PC-3 (cell line): ENCODE measurements around the gene RHBDD2. TPM values are rescaled to one million over a fixed set of nuclear protein-coding genes. Genes with fewer than 3 reads are reported as not detected.
"Not testable (repeated sequence)": the region's sequence is repeated elsewhere in the genome, so short reads cannot be mapped to it uniquely, and the experiment has no call there.

ENCODE experiments used
- ATAC-seq: fragments of 200-7000 bp; cut with Tn5 transposase; 2 replicates; pipeline ENCODE4 v1.9.1; 2020; ENCODE audit warnings: mild to moderate bottlenecking, moderate library complexity
- BruUV-seq: library from RNA; stranded (reverse); fragments of 400-500 nt; replicated peaks from 2 replicates; lab custom pipeline; 2021; lab: Mats Ljungman, UMichigan
- CTCF ChIA-PET: fragments of 300-600 bp; sonication (Branson Sonifier 250); formaldehyde crosslinking; loops from one replicate; lab custom pipeline; 2022; ENCODE audit warnings: antibody characterized with exemption; lab: Charles Lee
- POLR2A ChIA-PET: fragments of 300-600 bp; sonication (Branson Sonifier 250); formaldehyde crosslinking; loops from one replicate; lab custom pipeline; 2022; ENCODE audit warnings: antibody characterized with exemption; ENCODE audit not compliant: unreplicated experiment; lab: Charles Lee
- DNase-seq: peaks from one replicate; pipeline ENCODE4 v3.0.0-alpha.2; 2015
- H2AFZ ChIP-seq: fragments of 300-600 bp; sonication (generic); 2 replicates; pipeline ENCODE4 v1.6.0; 2016; ENCODE audit warnings: antibody characterized with exemption, low read length
- H3F3A ChIP-seq: fragments of 300-600 bp; sonication (generic); one replicate; pipeline ENCODE4 v1.6.0; 2017; ENCODE audit warnings: antibody characterized with exemption, low read length, control low read depth, mild to moderate bottlenecking; ENCODE audit not compliant: unreplicated experiment
- H3K27ac ChIP-seq: fragments of 300-600 bp; sonication (generic); 2 replicates; pipeline ENCODE4 v1.5.1; 2016; ENCODE audit warnings: mild to moderate bottlenecking, low read length
- H3K27me3 ChIP-seq: fragments of 300-600 bp; sonication (generic); 2 replicates; pipeline ENCODE4 v1.6.1; 2016; ENCODE audit warnings: low read length, mixed read lengths
- H3K36me3 ChIP-seq: fragments of 300-600 bp; sonication (generic); 2 replicates; pipeline ENCODE4 v1.6.1; 2016; ENCODE audit warnings: low read depth, mixed run types, low read length, mixed read lengths
- H3K4me1 ChIP-seq: fragments of 300-600 bp; sonication (generic); 2 replicates; pipeline ENCODE4 v1.5.1; 2016; ENCODE audit warnings: low read length; ENCODE audit not compliant: insufficient read depth
- H3K4me2 ChIP-seq: fragments of 300-600 bp; sonication (generic); 2 replicates; pipeline ENCODE4 v1.6.0; 2016; ENCODE audit warnings: low read length
- H3K4me3 ChIP-seq: fragments of 300-600 bp; sonication (generic); 2 replicates; pipeline ENCODE4 v1.5.1; 2016; ENCODE audit warnings: mild to moderate bottlenecking, low read length, mixed read lengths
- H3K79me2 ChIP-seq: fragments of 300-600 bp; sonication (generic); 2 replicates; pipeline ENCODE4 v1.6.1; 2017; ENCODE audit warnings: low read length, mixed read lengths
- H3K9ac ChIP-seq: fragments of 300-600 bp; sonication (generic); 2 replicates; pipeline ENCODE4 v1.6.0; 2016; ENCODE audit warnings: mild to moderate bottlenecking, low read length
- H3K9me2 ChIP-seq: fragments of 300-600 bp; sonication (generic); replicated peaks from 2 replicates; pipeline ENCODE4 v1.6.1; 2016; ENCODE audit warnings: mixed run types, low read length, mixed read lengths
- H3K9me3 ChIP-seq: fragments of 300-600 bp; sonication (generic); 2 replicates; pipeline ENCODE4 v1.6.1; 2016; ENCODE audit warnings: low read length, mixed read lengths
- H4K20me1 ChIP-seq: fragments of 300-600 bp; sonication (generic); 2 replicates; pipeline ENCODE4 v1.6.1; 2016; ENCODE audit warnings: low read length, mixed read lengths
- CTCF ChIP-seq: fragments of 300-600 bp; sonication (generic); conservative IDR thresholded peaks from 2 replicates; pipeline ENCODE4 v1.5.1; 2017; ENCODE audit warnings: antibody characterized with exemption, low read depth, mild to moderate bottlenecking, low read length
- EZH2 ChIP-seq: fragments of 300-600 bp; sonication (generic); IDR thresholded peaks from one replicate; pipeline ENCODE4 v1.6.1; 2017; ENCODE audit warnings: antibody characterized with exemption, mild to moderate bottlenecking, low read length; ENCODE audit not compliant: unreplicated experiment
- EZH2phosphoT487 ChIP-seq: fragments of 300-600 bp; sonication (generic); IDR thresholded peaks from 2 replicates; pipeline ENCODE4 v1.6.1; 2018; ENCODE audit warnings: mild to moderate bottlenecking, antibody characterized with exemption, low read length, borderline replicate concordance
- intact Hi-C: fragments of 100-400 bp; cut with micrococcal nuclease; formaldehyde crosslinking; loops from 2 replicates; pipeline ENCODE4 v1.9.0; 2023
- total RNA-seq: library from RNA; depleted of rRNA; stranded (reverse); fragments of >200 nt; gene quantifications from 2 replicates; pipeline ENCODE4 v1.2.3, GENCODE V29; 2014

Gene RHBDD2
- total RNA-seq, 1 experiment from 2014 or later, result 42.7 TPM

DNA sequence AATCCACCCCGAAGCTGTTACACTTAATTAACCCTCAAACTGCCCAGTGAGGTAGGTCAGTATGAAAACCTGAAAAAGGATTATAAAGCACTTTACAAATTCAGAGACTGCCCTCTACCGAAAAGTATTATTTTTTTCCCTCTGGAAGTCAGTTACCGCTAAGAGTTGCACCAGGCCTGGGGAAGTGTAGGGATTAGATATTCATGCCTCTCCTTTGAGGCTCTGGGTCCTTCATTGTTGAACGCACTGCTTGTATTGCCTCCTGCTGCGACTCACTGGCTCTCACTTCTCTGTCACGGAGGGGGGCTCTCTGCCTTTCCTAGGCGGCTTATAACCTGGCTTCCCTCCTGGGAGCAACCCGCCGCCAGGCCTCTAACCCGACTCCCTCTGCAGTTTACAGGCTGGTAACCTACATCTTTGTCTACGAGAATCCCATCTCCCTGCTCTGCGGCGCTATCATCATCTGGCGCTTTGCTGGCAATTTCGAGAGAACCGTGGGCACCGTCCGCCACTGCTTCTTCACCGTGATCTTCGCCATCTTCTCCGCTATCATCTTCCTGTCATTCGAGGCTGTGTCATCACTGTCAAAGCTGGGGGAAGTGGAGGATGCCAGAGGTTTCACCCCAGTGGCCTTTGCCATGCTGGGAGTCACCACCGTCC, 2.7 kb downstream of the RHBDD2 start:
- no peaks in the 10 kb centered on the region for H3F3A ChIP-seq
- no peak for DNase-seq
- TF ChIP-seq CTCF, result no peak
- no peak for TF ChIP-seq EZH2
- TF ChIP-seq EZH2phosphoT487, result no peak
- no peak overlapping the region for H3K4me3 ChIP-seq
- no TSS peak for BruUV-seq
- H4K20me1 ChIP-seq, result no peaks in the 10 kb centered on the region
- H3K27ac ChIP-seq, result no peak overlapping the region
- intact Hi-C loops, result no loop called here
- no peak for ATAC-seq
- no peaks in the 10 kb centered on the region for H3K27me3 ChIP-seq
- H3K4me2 ChIP-seq, result no peak overlapping the region
- H3K79me2 ChIP-seq, result peaks cover 26% of the 10 kb centered on the region
- peaks cover 13% of the 10 kb centered on the region for H3K4me1 ChIP-seq
- H3K9me3 ChIP-seq, result no peaks in the 10 kb centered on the region
- H3K9ac ChIP-seq, result no peak overlapping the region
- ChIA-PET CTCF (no interaction called here), POLR2A (no interaction called here)
- no peak overlapping the region for H2AFZ ChIP-seq
- H3K36me3 ChIP-seq, result peaks cover 23% of the 10 kb centered on the region
- no peaks in the 10 kb centered on the region for H3K9me2 ChIP-seq

- H3K27ac ChIP-seq, H4K20me1 ChIP-seq, POLR2A ChIA-PET, CTCF ChIA-PET, H3K9ac ChIP-seq, H3F3A ChIP-seq, H3K4me1 ChIP-seq, BruUV-seq, H3K9me2 ChIP-seq, ATAC-seq, H3K9me3 ChIP-seq, H3K27me3 ChIP-seq, H2AFZ ChIP-seq, H3K4me2 ChIP-seq, H3K4me3 ChIP-seq, intact Hi-C loops, DNase-seq: not testable (repeated sequence)
- Histone ChIP-seq H3K36me3 (peaks cover 23% of the 10 kb centered on the region), H3K79me2 (peaks cover 26% of the 10 kb centered on the region)
Measured at GRCh38 chr7:75883265-75883824, 4.5 kb downstream of the RHBDD2 start.

DNA sequence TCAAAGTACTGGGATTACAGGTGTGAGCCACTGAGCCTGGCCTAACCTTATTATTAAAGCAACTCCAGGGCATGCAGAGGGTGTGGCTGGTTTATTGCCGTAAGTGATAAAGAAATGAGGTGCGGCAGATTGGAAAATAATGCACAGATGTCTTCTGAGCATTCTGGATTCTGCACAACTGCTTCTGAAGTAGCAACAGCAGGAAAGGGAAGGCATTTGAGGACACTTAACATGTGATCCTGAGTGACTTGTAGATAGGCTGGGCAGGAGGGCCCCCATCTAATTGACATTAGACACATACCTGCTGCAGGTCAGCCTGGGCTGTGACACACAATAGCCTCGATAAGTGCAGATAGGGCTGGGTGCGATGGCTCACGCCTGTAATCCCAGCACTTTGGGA, 5.6 kb downstream of the RHBDD2 start:
- DNase-seq (no peak), ATAC-seq (no peak)
- CTCF ChIA-PET, result no interaction called here
- Histone ChIP-seq H3F3A (no peaks in the 10 kb centered on the region), H3K9me2 (no peaks in the 10 kb centered on the region), H3K9me3 (no peaks in the 10 kb centered on the region), H2AFZ (no peak overlapping the region), H3K4me1 (peaks cover 7% of the 10 kb centered on the region), H3K27me3 (no peaks in the 10 kb centered on the region), H3K79me2 (peaks cover 20% of the 10 kb centered on the region), H3K27ac (no peak overlapping the region), H3K4me2 (no peak overlapping the region), H3K4me3 (no peak overlapping the region), H3K36me3 (peaks cover 23% of the 10 kb centered on the region), H4K20me1 (no peaks in the 10 kb centered on the region), H3K9ac (no peak overlapping the region)
- no peak for TF ChIP-seq CTCF
- TF ChIP-seq EZH2phosphoT487, result no peak
- TF ChIP-seq EZH2, result no peak
- BruUV-seq, result no TSS peak
- intact Hi-C loops, result no loop called here
- POLR2A ChIA-PET, result interaction anchor here (0.6 kb wide), 1 partner anchor 14 kb away, joined by 6 read pairs; no protein-coding TSS in a partner anchor
